Panc1 (cell line): ENCODE data around the gene C3orf80. TPM values are rescaled to one million over a fixed set of nuclear protein-coding genes. Genes with fewer than 3 reads are reported as not detected.
A peak's percentile ranks its signal among the peaks of the same experiment; 100 is the strongest.

ENCODE experiments used
- ATAC-seq: fragments of 200-7000 bp; cut with Tn5 transposase; 2 replicates; pipeline ENCODE4 v1.9.1; 2020; ENCODE audit warnings: mild to moderate bottlenecking, moderate library complexity
- BruUV-seq: library from RNA; stranded (reverse); fragments of 400-500 nt; replicated peaks from 2 replicates; lab custom pipeline; 2021; lab: Mats Ljungman, UMichigan
- CTCF ChIA-PET: fragments of 300-600 bp; sonication (Branson Sonifier 250); formaldehyde crosslinking; loops from one replicate; lab custom pipeline; 2022; ENCODE audit warnings: antibody characterized with exemption; lab: Charles Lee
- POLR2A ChIA-PET: fragments of 300-600 bp; sonication (Branson Sonifier 250); formaldehyde crosslinking; loops from one replicate; lab custom pipeline; 2022; ENCODE audit warnings: antibody characterized with exemption; lab: Charles Lee
- DNase-seq: peaks from one replicate; pipeline ENCODE4 v3.0.0-alpha.2; 2010; ENCODE audit warnings: low read depth, low spot score
- H3K27ac ChIP-seq: 2 replicates; pipeline ENCODE4 v1.5.1; 2011; ENCODE audit warnings: mild to moderate bottlenecking, low read length, inconsistent platforms
- H3K27me3 ChIP-seq: fragments of 200-500 bp; sonication (Bioruptor generic); 2 replicates; pipeline ENCODE4 v1.6.0; 2014; ENCODE audit warnings: low read length, inconsistent platforms; ENCODE audit not compliant: control insufficient read depth, insufficient read depth
- H3K36me3 ChIP-seq: fragments of 200-500 bp; sonication (Bioruptor generic); 2 replicates; pipeline ENCODE4 v1.5.1; 2014; ENCODE audit warnings: inconsistent platforms, mild to moderate bottlenecking, low read length, moderate library complexity; ENCODE audit not compliant: control insufficient read depth, insufficient read depth
- H3K4me1 ChIP-seq: 2 replicates; pipeline ENCODE4 v1.5.1; 2011; ENCODE audit warnings: inconsistent platforms, mild to moderate bottlenecking, low read length, moderate library complexity; ENCODE audit not compliant: control insufficient read depth, insufficient read depth
- H3K4me3 ChIP-seq, 2 experiments: 2 replicates each; pipeline ENCODE4 v1.5.1; 2011 to 2012; ENCODE audit warnings: low read depth in 2 of 2, low read length in 2 of 2, mild to moderate bottlenecking in 2 of 2, inconsistent platforms in 1 of 2, moderate library complexity in 1 of 2
- H3K9me3 ChIP-seq: fragments of 200-500 bp; sonication (Bioruptor generic); 2 replicates; pipeline ENCODE4 v1.5.1; 2014; ENCODE audit warnings: low read depth, mild to moderate bottlenecking, inconsistent platforms, low read length, moderate library complexity; ENCODE audit not compliant: control insufficient read depth, insufficient read depth
- POLR2AphosphoS5 ChIP-seq: IDR thresholded peaks from 2 replicates; pipeline ENCODE4 v1.6.1; 2012; ENCODE audit warnings: mild to moderate bottlenecking, low read depth, low read length, moderate library complexity
- SIN3A ChIP-seq: IDR thresholded peaks from 2 replicates; pipeline ENCODE4 v1.6.1; 2012; ENCODE audit warnings: low read depth, mild to moderate bottlenecking, low read length, moderate library complexity, borderline replicate concordance; ENCODE audit not compliant: insufficient read depth
- TCF7L2 ChIP-seq: IDR thresholded peaks from 2 replicates; pipeline ENCODE4 v1.6.1; 2011; ENCODE audit warnings: mild to moderate bottlenecking, low read depth, low read length, inconsistent platforms
- in situ Hi-C: cut with HindIII; loops from 2 replicates; pipeline ENCODE4 v1.10.0; 2016; ENCODE audit warnings: low sequenced_read_pairs, low pct_unique_long_range_greater_than_20kb
- intact Hi-C: fragments of 100-400 bp; cut with micrococcal nuclease; formaldehyde crosslinking; loops from one replicate; pipeline ENCODE4 v1.10.0; 2022; ENCODE audit not compliant: unreplicated experiment
- total RNA-seq: library from RNA; stranded (reverse); gene quantifications from one replicate; pipeline ENCODE4 v1.2.1, GENCODE V29; 2021; ENCODE audit not compliant: unreplicated experiment
- TF ChIP-seq, protein P1 (sequence below): fragments of 450-650 bp; IDR thresholded peaks from 2 replicates; pipeline ENCODE4 v1.5.1; 2017; ENCODE audit warnings: mild to moderate bottlenecking
- TF ChIP-seq, protein P2 (sequence below), 2 experiments: IDR thresholded peaks; 2 replicates each; pipeline ENCODE4 v1.6.1; 2011 to 2012; ENCODE audit warnings: low read depth in 2 of 2, control low read depth in 1 of 2, low read length in 1 of 2, mild to moderate bottlenecking in 1 of 2, moderate library complexity in 1 of 2; ENCODE audit not compliant: insufficient read depth in 1 of 2

Gene C3orf80
- total RNA-seq, 1 experiment from 2014 or later: 0.05 TPM

DNA sequence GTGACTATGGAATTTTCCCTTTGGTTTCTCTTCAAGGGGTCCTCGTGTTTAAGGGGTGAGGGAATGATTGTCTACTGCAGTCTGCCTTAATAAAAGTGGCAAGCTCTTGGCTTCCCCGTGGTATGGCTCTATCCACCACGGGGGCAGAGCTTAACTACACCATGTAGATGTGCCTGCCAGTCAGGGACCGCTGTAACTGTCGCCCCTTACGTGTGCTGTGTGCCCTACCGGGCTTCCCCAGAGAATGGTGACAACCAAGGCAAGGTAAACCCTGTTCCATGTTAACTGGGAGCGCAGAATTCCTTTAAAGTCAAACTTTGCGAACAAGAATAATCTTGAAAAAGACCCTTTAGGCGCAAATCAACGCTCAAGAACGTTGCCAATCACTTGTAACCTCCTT, 966 bp upstream of the C3orf80 start:
- intact Hi-C loops: loop anchor here (5.0 kb wide), 1 partner anchor 192 kb away; no protein-coding TSS in a partner anchor
- no peaks in the 10 kb centered on the region for H3K9me3 ChIP-seq

DNA sequence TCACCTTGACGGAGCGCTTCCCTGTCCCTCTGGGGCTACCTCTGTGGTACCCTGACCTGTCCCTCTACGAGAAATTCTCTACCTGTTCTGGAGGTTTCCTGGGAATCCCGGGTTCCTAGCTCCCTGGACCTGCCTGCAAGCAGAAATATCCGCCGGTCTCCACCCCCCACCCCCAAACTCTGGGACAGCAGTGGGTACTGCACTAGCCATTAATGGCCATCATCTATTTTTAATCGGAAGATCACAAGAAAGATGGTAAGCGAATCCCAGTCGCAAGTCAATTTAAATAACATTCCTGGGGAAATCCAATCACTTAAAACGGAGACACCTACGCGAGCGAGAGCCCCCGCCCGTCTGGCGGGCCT, 429 bp upstream of the C3orf80 start:
- H3K27ac ChIP-seq: no peak overlapping the region
- no peaks in the 10 kb centered on the region for H3K9me3 ChIP-seq
- in situ Hi-C loops: no loop called here
- intact Hi-C loops: loop anchor here (5.0 kb wide), 1 partner anchor 192 kb away; no protein-coding TSS in a partner anchor
- ATAC-seq: no peak
- H3K4me1 ChIP-seq: 0 out of 2 replicates have a peak, but pooled peaks cover 3% of the 10 kb centered on the region
- TF ChIP-seq TCF7L2 (no peak), POLR2AphosphoS5 (no peak), SIN3A (no peak)
- TF ChIP-seq, protein P1, sequence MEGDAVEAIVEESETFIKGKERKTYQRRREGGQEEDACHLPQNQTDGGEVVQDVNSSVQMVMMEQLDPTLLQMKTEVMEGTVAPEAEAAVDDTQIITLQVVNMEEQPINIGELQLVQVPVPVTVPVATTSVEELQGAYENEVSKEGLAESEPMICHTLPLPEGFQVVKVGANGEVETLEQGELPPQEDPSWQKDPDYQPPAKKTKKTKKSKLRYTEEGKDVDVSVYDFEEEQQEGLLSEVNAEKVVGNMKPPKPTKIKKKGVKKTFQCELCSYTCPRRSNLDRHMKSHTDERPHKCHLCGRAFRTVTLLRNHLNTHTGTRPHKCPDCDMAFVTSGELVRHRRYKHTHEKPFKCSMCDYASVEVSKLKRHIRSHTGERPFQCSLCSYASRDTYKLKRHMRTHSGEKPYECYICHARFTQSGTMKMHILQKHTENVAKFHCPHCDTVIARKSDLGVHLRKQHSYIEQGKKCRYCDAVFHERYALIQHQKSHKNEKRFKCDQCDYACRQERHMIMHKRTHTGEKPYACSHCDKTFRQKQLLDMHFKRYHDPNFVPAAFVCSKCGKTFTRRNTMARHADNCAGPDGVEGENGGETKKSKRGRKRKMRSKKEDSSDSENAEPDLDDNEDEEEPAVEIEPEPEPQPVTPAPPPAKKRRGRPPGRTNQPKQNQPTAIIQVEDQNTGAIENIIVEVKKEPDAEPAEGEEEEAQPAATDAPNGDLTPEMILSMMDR: no peak
- TF ChIP-seq, protein P2, sequence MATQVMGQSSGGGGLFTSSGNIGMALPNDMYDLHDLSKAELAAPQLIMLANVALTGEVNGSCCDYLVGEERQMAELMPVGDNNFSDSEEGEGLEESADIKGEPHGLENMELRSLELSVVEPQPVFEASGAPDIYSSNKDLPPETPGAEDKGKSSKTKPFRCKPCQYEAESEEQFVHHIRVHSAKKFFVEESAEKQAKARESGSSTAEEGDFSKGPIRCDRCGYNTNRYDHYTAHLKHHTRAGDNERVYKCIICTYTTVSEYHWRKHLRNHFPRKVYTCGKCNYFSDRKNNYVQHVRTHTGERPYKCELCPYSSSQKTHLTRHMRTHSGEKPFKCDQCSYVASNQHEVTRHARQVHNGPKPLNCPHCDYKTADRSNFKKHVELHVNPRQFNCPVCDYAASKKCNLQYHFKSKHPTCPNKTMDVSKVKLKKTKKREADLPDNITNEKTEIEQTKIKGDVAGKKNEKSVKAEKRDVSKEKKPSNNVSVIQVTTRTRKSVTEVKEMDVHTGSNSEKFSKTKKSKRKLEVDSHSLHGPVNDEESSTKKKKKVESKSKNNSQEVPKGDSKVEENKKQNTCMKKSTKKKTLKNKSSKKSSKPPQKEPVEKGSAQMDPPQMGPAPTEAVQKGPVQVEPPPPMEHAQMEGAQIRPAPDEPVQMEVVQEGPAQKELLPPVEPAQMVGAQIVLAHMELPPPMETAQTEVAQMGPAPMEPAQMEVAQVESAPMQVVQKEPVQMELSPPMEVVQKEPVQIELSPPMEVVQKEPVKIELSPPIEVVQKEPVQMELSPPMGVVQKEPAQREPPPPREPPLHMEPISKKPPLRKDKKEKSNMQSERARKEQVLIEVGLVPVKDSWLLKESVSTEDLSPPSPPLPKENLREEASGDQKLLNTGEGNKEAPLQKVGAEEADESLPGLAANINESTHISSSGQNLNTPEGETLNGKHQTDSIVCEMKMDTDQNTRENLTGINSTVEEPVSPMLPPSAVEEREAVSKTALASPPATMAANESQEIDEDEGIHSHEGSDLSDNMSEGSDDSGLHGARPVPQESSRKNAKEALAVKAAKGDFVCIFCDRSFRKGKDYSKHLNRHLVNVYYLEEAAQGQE (IDR thresholded peaks at IDR 0.05; ENCODE audit: insufficient read depth in 1 of 2, low read depth in 2 of 2, low read length in 1 of 2): no peak
- H3K4me3 ChIP-seq: peak overlapping the region; percentile 44 to 48
- BruUV-seq: no TSS peak
- no peak for DNase-seq
- ChIA-PET CTCF (no interaction called here), POLR2A (no interaction called here)
- H3K27me3 ChIP-seq: peaks cover 56% of the 10 kb centered on the region
- no peaks in the 10 kb centered on the region for H3K36me3 ChIP-seq

More for the DNA sequence above, 966 bp upstream of the C3orf80 start:
- BruUV-seq: no TSS peak
- DNase-seq: no peak
- ChIA-PET CTCF (no interaction called here), POLR2A (no interaction called here)
- Histone ChIP-seq H3K27me3 (peaks cover 54% of the 10 kb centered on the region), H3K4me3 (no peak overlapping the region), H3K27ac (no peak overlapping the region), H3K4me1 (0 out of 2 replicates have a peak, but pooled peaks cover 3% of the 10 kb centered on the region), H3K36me3 (no peaks in the 10 kb centered on the region)
- ATAC-seq: no peak
- TF ChIP-seq, protein P1: no peak
- TF ChIP-seq SIN3A: no peak
- TF ChIP-seq, protein P2 (IDR thresholded peaks at IDR 0.05; ENCODE audit: insufficient read depth in 1 of 2, low read depth in 2 of 2, low read length in 1 of 2): no peak
- no peak for TF ChIP-seq TCF7L2
- TF ChIP-seq POLR2AphosphoS5: no peak
- in situ Hi-C loops: no loop called here
